Measurements from ENCODE around the gene PRX.

GRCh38 chr19:40411958-40412499, 1.1 kb downstream of the PRX start:
- TF ChIP-seq CTCF (IDR thresholded peaks at IDR 0.05) (no peak), POLR2AphosphoS5 (IDR thresholded peaks at IDR 0.05; ENCODE audit: low read depth, low read length) (no peak), SIN3A (IDR thresholded peaks at IDR 0.05; ENCODE audit: borderline replicate concordance, insufficient read depth, low read depth, low read length) (no peak)

Data from Panc1 (cell line).